Natural killer cell (primary cell): ENCODE results near the gene LRIT2. TPM values are rescaled to one million over a fixed set of nuclear protein-coding genes. Genes with fewer than 3 reads are reported as not detected.
A peak's percentile ranks its signal among the peaks of the same experiment; 100 is the strongest.

Source experiments
- ATAC-seq, 3 donors: fragments of 150-1000 bp in 2 of 3; fragments of 200-7000 bp in 1 of 3; cut with Tn5 transposase; 1 replicate in 1 of 3; 2 replicates in 2 of 3; pipeline ENCODE4 v1.10.0; 2021; ENCODE audit warnings: mild to moderate bottlenecking in 2 of 3, moderate library complexity in 2 of 3
- DNase-seq, 2 donors: peaks; one replicate each; pipeline versions ENCODE4 v3.0.0 to v3.0.0-alpha.2; 2013 to 2021; ENCODE audit warnings: mixed read lengths in 1 of 2
- H3K27ac ChIP-seq: one replicate; pipeline ENCODE4 v1.5.1; 2013; ENCODE audit warnings: mild to moderate bottlenecking, low read length
- H3K27me3 ChIP-seq: one replicate; pipeline ENCODE4 v1.6.1; 2013; ENCODE audit warnings: low read length; ENCODE audit not compliant: control insufficient read depth, insufficient read depth
- H3K36me3 ChIP-seq: one replicate; pipeline ENCODE4 v1.6.1; 2013; ENCODE audit warnings: low read length; ENCODE audit not compliant: control insufficient read depth, insufficient read depth
- H3K4me1 ChIP-seq: one replicate; pipeline ENCODE4 v1.6.1; 2013; ENCODE audit warnings: low read length; ENCODE audit not compliant: control insufficient read depth, insufficient read depth
- H3K4me3 ChIP-seq: one replicate; pipeline ENCODE4 v1.5.1; 2013; ENCODE audit warnings: low read length
- H3K9me3 ChIP-seq: one replicate; pipeline ENCODE4 v1.6.1; 2013; ENCODE audit warnings: low read length; ENCODE audit not compliant: control insufficient read depth, insufficient read depth
- H3K27ac Mint-ChIP-seq, 2 donors: one replicate each; pipeline ENCODE4 v1.8.0; 2022; ENCODE audit warnings: mild to moderate bottlenecking in 2 of 2, mixed read lengths in 2 of 2, moderate library complexity in 1 of 2
- H3K27me3 Mint-ChIP-seq, 2 donors: one replicate each; pipeline ENCODE4 v1.8.0; 2022; ENCODE audit warnings: low read depth in 2 of 2, mixed read lengths in 2 of 2
- H3K36me3 Mint-ChIP-seq: one replicate; pipeline ENCODE4 v1.8.0; 2022; ENCODE audit warnings: mixed read lengths
- H3K4me1 Mint-ChIP-seq, 2 donors: one replicate each; pipeline ENCODE4 v1.8.0; 2022; ENCODE audit warnings: mixed read lengths in 2 of 2
- H3K4me3 Mint-ChIP-seq: one replicate; pipeline ENCODE4 v1.8.0; 2022; ENCODE audit warnings: mild to moderate bottlenecking, moderate library complexity, mixed read lengths
- H3K9me3 Mint-ChIP-seq, 2 donors: one replicate each; pipeline ENCODE4 v1.8.0; 2022; ENCODE audit warnings: mixed read lengths in 2 of 2
- WGBS: methylation state at CpG from one replicate; pipeline ENCODE4 v1.1.7; 2013; ENCODE audit warnings: missing lambda C conversion rate; ENCODE audit not compliant: insufficient coverage; 5-methylcytosine and 5-hydroxymethylcytosine counted together
- intact Hi-C: fragments of 100-400 bp; cut with micrococcal nuclease; formaldehyde crosslinking; loops from one replicate; pipeline ENCODE4 v1.14.2; 2022
- total RNA-seq, 4 donors: library from RNA; stranded (reverse); fragments of 120-200 nt in 1 of 4; gene quantifications; one replicate each; pipeline versions ENCODE4 v1.2.3 to v1.2.4, GENCODE V29; 2013 to 2022
- TF ChIP-seq, protein P1 (sequence below): fragments of 200-600 bp; IDR thresholded peaks from one replicate; pipeline ENCODE4 v1.8.0; 2022; ENCODE audit warnings: antibody characterized with exemption

The LRIT2 gene
- total RNA-seq, 3 donors from 2014 or later (not counting 1 experiment from before 2014, with no cell fraction given) = not detected

GRCh38 chr10:84214612-84215235, 10.6 kb downstream of the LRIT2 start:
- Mint-ChIP-seq H3K4me3 (peak overlapping the region; percentile 51), H3K4me1 (peaks cover 0 to 7% of the 10 kb centered on the region in 2 donors), H3K27me3 (peaks cover 0 to 5% of the 10 kb centered on the region in 2 donors), H3K27ac (no peak overlapping the region), H3K9me3 (no peaks in the 10 kb centered on the region), H3K36me3 (no peaks in the 10 kb centered on the region)
- peak; percentile 73 to 97 (median 92) for ATAC-seq
- intact Hi-C loops = loop anchor here (2.0 kb wide), 1 partner anchor 66 kb away; no protein-coding TSS in a partner anchor
- WGBS = 56% methylated on average over 12 of the region's 12 CpGs
- H3K27me3 ChIP-seq = no peaks in the 10 kb centered on the region
- no peaks in the 10 kb centered on the region for H3K36me3 ChIP-seq
- H3K27ac ChIP-seq = no peak overlapping the region
- TF ChIP-seq, protein P1, sequence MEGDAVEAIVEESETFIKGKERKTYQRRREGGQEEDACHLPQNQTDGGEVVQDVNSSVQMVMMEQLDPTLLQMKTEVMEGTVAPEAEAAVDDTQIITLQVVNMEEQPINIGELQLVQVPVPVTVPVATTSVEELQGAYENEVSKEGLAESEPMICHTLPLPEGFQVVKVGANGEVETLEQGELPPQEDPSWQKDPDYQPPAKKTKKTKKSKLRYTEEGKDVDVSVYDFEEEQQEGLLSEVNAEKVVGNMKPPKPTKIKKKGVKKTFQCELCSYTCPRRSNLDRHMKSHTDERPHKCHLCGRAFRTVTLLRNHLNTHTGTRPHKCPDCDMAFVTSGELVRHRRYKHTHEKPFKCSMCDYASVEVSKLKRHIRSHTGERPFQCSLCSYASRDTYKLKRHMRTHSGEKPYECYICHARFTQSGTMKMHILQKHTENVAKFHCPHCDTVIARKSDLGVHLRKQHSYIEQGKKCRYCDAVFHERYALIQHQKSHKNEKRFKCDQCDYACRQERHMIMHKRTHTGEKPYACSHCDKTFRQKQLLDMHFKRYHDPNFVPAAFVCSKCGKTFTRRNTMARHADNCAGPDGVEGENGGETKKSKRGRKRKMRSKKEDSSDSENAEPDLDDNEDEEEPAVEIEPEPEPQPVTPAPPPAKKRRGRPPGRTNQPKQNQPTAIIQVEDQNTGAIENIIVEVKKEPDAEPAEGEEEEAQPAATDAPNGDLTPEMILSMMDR = peak; percentile 61
- H3K4me3 ChIP-seq = no peak overlapping the region
- H3K4me1 ChIP-seq = no peaks in the 10 kb centered on the region
- DNase-seq = peak; percentile 54 to 57
- H3K9me3 ChIP-seq = no peaks in the 10 kb centered on the region

GRCh38 chr10:84214046-84214572, 11.2 kb downstream of the LRIT2 start:
- ATAC-seq (peak; percentile 8 to 55 (median 28)), DNase-seq (no peak)
- H3K4me1 Mint-ChIP-seq = peaks cover 0 to 7% of the 10 kb centered on the region in 2 donors
- Histone ChIP-seq H3K36me3 (no peaks in the 10 kb centered on the region), H3K9me3 (no peaks in the 10 kb centered on the region), H3K4me3 (no peak overlapping the region), H3K27me3 (no peaks in the 10 kb centered on the region), H3K27ac (no peak overlapping the region), H3K4me1 (no peaks in the 10 kb centered on the region)
- H3K9me3 Mint-ChIP-seq = no peaks in the 10 kb centered on the region
- WGBS = 76% methylated on average over 25 of the region's 25 CpGs
- no peaks in the 10 kb centered on the region for H3K27me3 Mint-ChIP-seq
- no peaks in the 10 kb centered on the region for H3K36me3 Mint-ChIP-seq
- intact Hi-C loops = loop anchor here (2.0 kb wide), 1 partner anchor 65 kb away; no protein-coding TSS in a partner anchor
- peak overlapping the region; percentile 51 for H3K4me3 Mint-ChIP-seq
- H3K27ac Mint-ChIP-seq = no peak overlapping the region
- TF ChIP-seq, protein P1 = no peak

DNA sequence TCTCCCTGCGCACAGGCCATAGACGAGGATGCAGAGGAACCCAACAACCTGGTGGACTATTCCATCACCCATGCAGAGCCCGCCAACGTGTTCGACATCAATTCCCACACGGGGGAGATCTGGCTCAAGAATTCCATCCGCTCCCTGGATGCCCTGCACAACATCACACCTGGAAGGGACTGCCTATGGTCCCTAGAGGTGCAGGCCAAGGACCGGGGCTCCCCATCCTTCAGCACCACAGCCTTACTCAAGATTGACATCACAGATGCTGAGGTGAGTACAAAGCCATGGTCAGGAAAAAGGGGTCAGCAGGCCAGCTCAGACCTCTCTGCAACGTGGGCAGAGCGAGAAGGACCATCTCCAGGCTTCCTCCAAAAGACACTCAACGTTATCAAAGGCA, 12.3 kb downstream of the LRIT2 start:
- peaks cover 0 to 7% of the 10 kb centered on the region in 2 donors for H3K4me1 Mint-ChIP-seq
- TF ChIP-seq, protein P1 = no peak
- Histone ChIP-seq H3K27me3 (no peaks in the 10 kb centered on the region), H3K4me1 (no peaks in the 10 kb centered on the region), H3K27ac (no peak overlapping the region), H3K4me3 (no peak overlapping the region), H3K9me3 (no peaks in the 10 kb centered on the region), H3K36me3 (no peaks in the 10 kb centered on the region)
- no peak overlapping the region for H3K27ac Mint-ChIP-seq
- DNase-seq = no peak
- H3K36me3 Mint-ChIP-seq = no peaks in the 10 kb centered on the region
- 92% methylated on average over 10 of the region's 11 CpGs for WGBS
- H3K27me3 Mint-ChIP-seq = no peaks in the 10 kb centered on the region
- intact Hi-C loops = no loop called here
- ATAC-seq = no peak
- no peaks in the 10 kb centered on the region for H3K9me3 Mint-ChIP-seq
- no peak overlapping the region for H3K4me3 Mint-ChIP-seq
